ENCODE data around the gene KAT6B.

Gene KAT6B

GRCh38 chr10:75079436-75080083 lies 253.2 kb downstream of the KAT6B start:
- DNase-seq = no peak

DNA sequence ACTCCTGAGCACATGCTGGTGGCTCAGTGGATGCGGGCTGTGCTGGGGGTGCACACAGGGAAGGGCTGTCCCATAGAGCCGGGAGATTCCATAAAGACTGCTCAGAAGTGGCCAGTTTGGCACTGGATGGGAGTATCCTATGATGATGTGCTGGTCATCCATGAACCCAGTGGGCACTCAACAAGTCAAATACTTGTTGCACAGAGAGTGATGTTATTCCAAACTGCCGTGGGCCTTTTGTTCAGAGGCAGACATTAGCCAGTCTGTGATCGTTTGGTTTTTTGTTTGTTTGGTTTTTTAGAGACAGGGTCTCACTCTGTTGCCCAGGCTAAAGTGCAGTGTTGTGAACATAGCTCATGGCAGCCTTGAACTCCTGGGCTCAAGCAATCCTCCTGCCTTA lies 254.2 kb downstream of the KAT6B start:
- DNase-seq = no peak

DNA sequence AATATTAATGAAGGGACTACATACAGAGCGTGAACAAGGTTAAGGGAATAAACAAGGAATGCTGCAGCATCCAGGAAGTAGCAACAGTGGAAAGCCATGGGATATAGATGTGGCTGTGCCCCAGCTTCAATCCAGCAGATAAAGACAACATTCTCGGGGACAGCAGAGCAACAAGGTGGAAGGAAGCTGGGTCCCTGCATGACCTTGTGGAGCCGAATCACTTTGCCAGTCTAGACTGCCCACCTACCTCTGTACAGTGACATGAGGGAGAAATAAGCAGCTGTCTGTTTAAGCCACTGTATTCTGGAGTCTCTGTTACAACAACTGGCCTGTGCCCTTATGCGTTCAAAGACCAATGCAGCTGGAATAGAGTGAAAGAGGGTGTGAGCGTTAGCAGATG lies 255.0 kb downstream of the KAT6B start:
- no peak for DNase-seq
